ENCODE data around the gene TFAP2C.

DNA sequence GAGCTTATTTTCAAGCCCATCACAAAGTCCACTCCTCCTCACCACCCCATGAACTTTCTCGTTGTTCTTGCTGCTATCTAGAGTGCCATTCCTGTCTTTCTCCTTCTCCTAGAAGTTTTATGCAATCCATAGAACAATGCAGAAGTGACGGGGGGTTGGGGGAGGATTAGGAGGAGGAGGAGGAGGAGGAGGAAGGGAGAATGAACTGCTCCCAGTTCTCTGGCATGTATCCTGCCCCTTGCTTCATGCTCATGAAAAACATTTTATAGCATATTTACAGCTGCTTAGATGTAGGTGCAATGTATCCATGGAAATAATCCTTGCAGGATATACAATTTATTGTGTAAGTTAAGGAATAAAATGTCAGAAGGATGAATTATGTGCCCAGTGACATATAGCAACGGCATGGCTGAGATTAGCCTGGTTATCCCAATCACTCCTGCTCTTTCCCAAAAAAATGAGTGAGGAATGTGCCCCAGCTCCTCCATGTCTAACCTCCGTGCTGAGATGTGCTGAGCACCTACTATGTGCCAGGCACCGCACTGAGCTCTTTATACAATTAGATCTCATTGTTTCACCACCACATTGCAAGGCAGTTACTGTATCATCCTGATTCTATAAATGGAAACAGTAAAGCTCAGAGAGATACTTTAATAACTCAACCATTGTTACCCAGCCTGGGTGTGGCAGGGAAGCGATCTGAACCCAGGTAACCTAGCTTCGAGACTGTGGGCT, 41.6 kb upstream of the TFAP2C start:
- TF ChIP-seq GABPA (IDR thresholded peaks at IDR 0.05; ENCODE audit: low read depth), result no peak
- TF ChIP-seq, protein P1, sequence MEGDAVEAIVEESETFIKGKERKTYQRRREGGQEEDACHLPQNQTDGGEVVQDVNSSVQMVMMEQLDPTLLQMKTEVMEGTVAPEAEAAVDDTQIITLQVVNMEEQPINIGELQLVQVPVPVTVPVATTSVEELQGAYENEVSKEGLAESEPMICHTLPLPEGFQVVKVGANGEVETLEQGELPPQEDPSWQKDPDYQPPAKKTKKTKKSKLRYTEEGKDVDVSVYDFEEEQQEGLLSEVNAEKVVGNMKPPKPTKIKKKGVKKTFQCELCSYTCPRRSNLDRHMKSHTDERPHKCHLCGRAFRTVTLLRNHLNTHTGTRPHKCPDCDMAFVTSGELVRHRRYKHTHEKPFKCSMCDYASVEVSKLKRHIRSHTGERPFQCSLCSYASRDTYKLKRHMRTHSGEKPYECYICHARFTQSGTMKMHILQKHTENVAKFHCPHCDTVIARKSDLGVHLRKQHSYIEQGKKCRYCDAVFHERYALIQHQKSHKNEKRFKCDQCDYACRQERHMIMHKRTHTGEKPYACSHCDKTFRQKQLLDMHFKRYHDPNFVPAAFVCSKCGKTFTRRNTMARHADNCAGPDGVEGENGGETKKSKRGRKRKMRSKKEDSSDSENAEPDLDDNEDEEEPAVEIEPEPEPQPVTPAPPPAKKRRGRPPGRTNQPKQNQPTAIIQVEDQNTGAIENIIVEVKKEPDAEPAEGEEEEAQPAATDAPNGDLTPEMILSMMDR (IDR thresholded peaks at IDR 0.05; ENCODE audit: insufficient read depth, low read length), result no peak
